Natural killer cell (primary cell): ENCODE data around the gene TMEM171. TPM values are rescaled to one million over a fixed set of nuclear protein-coding genes. Genes with fewer than 3 reads are reported as not detected.

Source experiments
- ATAC-seq, 3 donors: fragments of 150-1000 bp in 2 of 3; fragments of 200-7000 bp in 1 of 3; cut with Tn5 transposase; 1 replicate in 1 of 3; 2 replicates in 2 of 3; pipeline ENCODE4 v1.10.0; 2021; ENCODE audit warnings: mild to moderate bottlenecking in 2 of 3, moderate library complexity in 2 of 3
- DNase-seq, 2 donors: peaks; one replicate each; pipeline versions ENCODE4 v3.0.0 to v3.0.0-alpha.2; 2013 to 2021; ENCODE audit warnings: mixed read lengths in 1 of 2
- H3K27ac ChIP-seq: one replicate; pipeline ENCODE4 v1.5.1; 2013; ENCODE audit warnings: mild to moderate bottlenecking, low read length
- H3K27me3 ChIP-seq: one replicate; pipeline ENCODE4 v1.6.1; 2013; ENCODE audit warnings: low read length; ENCODE audit not compliant: control insufficient read depth, insufficient read depth
- H3K36me3 ChIP-seq: one replicate; pipeline ENCODE4 v1.6.1; 2013; ENCODE audit warnings: low read length; ENCODE audit not compliant: control insufficient read depth, insufficient read depth
- H3K4me1 ChIP-seq: one replicate; pipeline ENCODE4 v1.6.1; 2013; ENCODE audit warnings: low read length; ENCODE audit not compliant: control insufficient read depth, insufficient read depth
- H3K4me3 ChIP-seq: one replicate; pipeline ENCODE4 v1.5.1; 2013; ENCODE audit warnings: low read length
- H3K9me3 ChIP-seq: one replicate; pipeline ENCODE4 v1.6.1; 2013; ENCODE audit warnings: low read length; ENCODE audit not compliant: control insufficient read depth, insufficient read depth
- H3K27ac Mint-ChIP-seq, 2 donors: one replicate each; pipeline ENCODE4 v1.8.0; 2022; ENCODE audit warnings: mild to moderate bottlenecking in 2 of 2, mixed read lengths in 2 of 2, moderate library complexity in 1 of 2
- H3K27me3 Mint-ChIP-seq, 2 donors: one replicate each; pipeline ENCODE4 v1.8.0; 2022; ENCODE audit warnings: low read depth in 2 of 2, mixed read lengths in 2 of 2
- H3K36me3 Mint-ChIP-seq: one replicate; pipeline ENCODE4 v1.8.0; 2022; ENCODE audit warnings: mixed read lengths
- H3K4me1 Mint-ChIP-seq, 2 donors: one replicate each; pipeline ENCODE4 v1.8.0; 2022; ENCODE audit warnings: mixed read lengths in 2 of 2
- H3K4me3 Mint-ChIP-seq: one replicate; pipeline ENCODE4 v1.8.0; 2022; ENCODE audit warnings: mild to moderate bottlenecking, moderate library complexity, mixed read lengths
- H3K9me3 Mint-ChIP-seq, 2 donors: one replicate each; pipeline ENCODE4 v1.8.0; 2022; ENCODE audit warnings: mixed read lengths in 2 of 2
- WGBS: methylation state at CpG from one replicate; pipeline ENCODE4 v1.1.7; 2013; ENCODE audit warnings: missing lambda C conversion rate; ENCODE audit not compliant: insufficient coverage; 5-methylcytosine and 5-hydroxymethylcytosine counted together
- intact Hi-C: fragments of 100-400 bp; cut with micrococcal nuclease; formaldehyde crosslinking; loops from one replicate; pipeline ENCODE4 v1.14.2; 2022
- total RNA-seq, 4 donors: library from RNA; stranded (reverse); fragments of 120-200 nt in 1 of 4; gene quantifications; one replicate each; pipeline versions ENCODE4 v1.2.3 to v1.2.4, GENCODE V29; 2013 to 2022
- TF ChIP-seq, protein P1 (sequence below): fragments of 200-600 bp; IDR thresholded peaks from one replicate; pipeline ENCODE4 v1.8.0; 2022; ENCODE audit warnings: antibody characterized with exemption

The TMEM171 gene
- total RNA-seq, 3 donors from 2014 or later (not counting 1 experiment from before 2014, with no cell fraction given): 0.42 to 2.1 (median 0.88) TPM

GRCh38 chr5:73119451-73120157, 771 bp upstream of the TMEM171 start:
- no peaks in the 10 kb centered on the region for H3K36me3 ChIP-seq
- TF ChIP-seq, protein P1, sequence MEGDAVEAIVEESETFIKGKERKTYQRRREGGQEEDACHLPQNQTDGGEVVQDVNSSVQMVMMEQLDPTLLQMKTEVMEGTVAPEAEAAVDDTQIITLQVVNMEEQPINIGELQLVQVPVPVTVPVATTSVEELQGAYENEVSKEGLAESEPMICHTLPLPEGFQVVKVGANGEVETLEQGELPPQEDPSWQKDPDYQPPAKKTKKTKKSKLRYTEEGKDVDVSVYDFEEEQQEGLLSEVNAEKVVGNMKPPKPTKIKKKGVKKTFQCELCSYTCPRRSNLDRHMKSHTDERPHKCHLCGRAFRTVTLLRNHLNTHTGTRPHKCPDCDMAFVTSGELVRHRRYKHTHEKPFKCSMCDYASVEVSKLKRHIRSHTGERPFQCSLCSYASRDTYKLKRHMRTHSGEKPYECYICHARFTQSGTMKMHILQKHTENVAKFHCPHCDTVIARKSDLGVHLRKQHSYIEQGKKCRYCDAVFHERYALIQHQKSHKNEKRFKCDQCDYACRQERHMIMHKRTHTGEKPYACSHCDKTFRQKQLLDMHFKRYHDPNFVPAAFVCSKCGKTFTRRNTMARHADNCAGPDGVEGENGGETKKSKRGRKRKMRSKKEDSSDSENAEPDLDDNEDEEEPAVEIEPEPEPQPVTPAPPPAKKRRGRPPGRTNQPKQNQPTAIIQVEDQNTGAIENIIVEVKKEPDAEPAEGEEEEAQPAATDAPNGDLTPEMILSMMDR: no peak
- H3K9me3 ChIP-seq: no peaks in the 10 kb centered on the region
- H3K4me3 ChIP-seq: no peak overlapping the region
- peaks cover 16% of the 10 kb centered on the region for H3K27me3 ChIP-seq
- intact Hi-C loops: no loop called here
- peak overlapping the region; percentile 68 for H3K4me3 Mint-ChIP-seq
- ATAC-seq (peak; percentile 34 to 75 (median 34)), DNase-seq (peak in 1 of 2 donors; percentile 18)
- peaks cover 38 to 47% of the 10 kb centered on the region in 2 donors for H3K27me3 Mint-ChIP-seq
- peaks cover 27% of the 10 kb centered on the region for H3K4me1 ChIP-seq
- no peak overlapping the region for H3K27ac ChIP-seq
- H3K27ac Mint-ChIP-seq: peak overlapping the region in 1 of 2 donors; percentile 67
- 18% methylated on average over 40 of the region's 40 CpGs for WGBS
- no peaks in the 10 kb centered on the region for H3K36me3 Mint-ChIP-seq
- peaks cover 20 to 24% of the 10 kb centered on the region in 2 donors for H3K4me1 Mint-ChIP-seq
- no peaks in the 10 kb centered on the region for H3K9me3 Mint-ChIP-seq

DNA sequence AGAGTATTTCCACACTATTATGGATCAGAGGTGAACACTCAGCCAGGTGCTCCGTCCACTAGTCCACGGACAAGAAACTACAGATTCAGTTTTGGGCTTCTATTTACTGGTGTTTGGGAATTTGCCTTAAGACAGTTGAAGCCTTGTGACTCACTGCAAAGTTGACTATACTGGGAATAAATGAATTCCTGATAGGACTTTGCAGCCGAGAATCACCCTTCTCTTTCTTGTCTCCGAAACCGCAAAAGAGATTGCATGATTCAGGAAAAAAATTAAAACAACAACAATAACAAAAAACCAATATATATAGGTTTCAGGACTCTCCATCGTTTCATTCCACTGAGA, 716 bp downstream of the TMEM171 start:
- intact Hi-C loops: no loop called here
- no peaks in the 10 kb centered on the region for H3K36me3 ChIP-seq
- DNase-seq: no peak
- no peak overlapping the region for H3K27ac Mint-ChIP-seq
- peaks cover 27 to 37% of the 10 kb centered on the region in 2 donors for H3K4me1 Mint-ChIP-seq
- H3K4me1 ChIP-seq: peaks cover 36% of the 10 kb centered on the region
- 36% methylated on average over 5 of the region's 6 CpGs for WGBS
- H3K4me3 Mint-ChIP-seq: peak overlapping the region; percentile 62
- H3K9me3 ChIP-seq: no peaks in the 10 kb centered on the region
- H3K4me3 ChIP-seq: peak overlapping the region; percentile 24
- no peaks in the 10 kb centered on the region for H3K9me3 Mint-ChIP-seq
- no peak overlapping the region for H3K27ac ChIP-seq
- H3K27me3 Mint-ChIP-seq: peaks cover 40 to 47% of the 10 kb centered on the region in 2 donors
- TF ChIP-seq, protein P1: no peak
- ATAC-seq: no peak
- H3K27me3 ChIP-seq: peaks cover 18% of the 10 kb centered on the region
- H3K36me3 Mint-ChIP-seq: no peaks in the 10 kb centered on the region

DNA sequence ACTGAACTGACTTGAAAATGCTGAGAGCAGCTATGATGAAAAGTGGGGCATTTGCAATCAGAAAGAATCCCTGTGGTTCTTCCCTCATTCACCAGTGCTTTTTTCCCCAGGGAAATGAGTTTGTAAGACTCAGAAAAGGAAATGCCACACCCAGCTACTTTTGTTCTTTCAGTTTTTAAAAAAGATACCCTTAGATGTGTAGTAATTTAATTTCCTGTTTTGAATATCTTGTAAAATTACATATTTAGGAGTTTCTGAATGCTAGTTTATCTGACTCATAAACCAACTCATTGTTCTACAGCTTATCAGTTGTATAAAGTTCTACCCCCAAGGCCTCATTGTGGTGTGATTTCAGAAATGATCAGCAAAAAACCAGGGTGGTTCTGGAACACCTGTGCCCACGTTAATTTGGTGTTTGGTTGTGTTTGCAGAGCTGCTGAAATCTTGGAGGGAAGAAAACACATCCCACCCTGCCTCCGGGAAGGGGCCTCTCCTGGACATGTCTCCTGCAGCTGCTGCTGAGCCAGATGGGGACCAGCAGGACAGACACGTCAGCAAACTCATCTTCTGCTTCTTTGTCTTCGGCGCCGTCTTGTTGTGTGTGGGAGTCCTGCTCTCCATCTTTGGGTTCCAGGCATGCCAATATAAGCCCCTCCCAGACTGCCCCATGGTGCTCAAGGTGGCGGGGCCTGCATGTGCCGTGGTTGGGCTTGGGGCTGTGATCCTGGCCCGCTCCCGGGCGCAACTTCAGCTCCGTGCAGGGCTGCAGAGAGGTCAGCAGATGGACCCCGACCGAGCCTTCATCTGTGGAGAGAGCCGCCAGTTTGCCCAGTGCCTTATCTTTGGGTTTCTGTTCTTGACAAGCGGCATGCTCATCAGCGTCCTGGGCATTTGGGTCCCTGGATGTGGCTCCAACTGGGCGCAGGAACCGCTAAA, 2.8 kb downstream of the TMEM171 start:
- WGBS: 75% methylated on average over 19 of the region's 19 CpGs
- ATAC-seq (no peak), DNase-seq (no peak)
- Histone ChIP-seq H3K27ac (no peak overlapping the region), H3K27me3 (peaks cover 16% of the 10 kb centered on the region), H3K4me1 (peaks cover 36% of the 10 kb centered on the region), H3K36me3 (no peaks in the 10 kb centered on the region), H3K9me3 (no peaks in the 10 kb centered on the region), H3K4me3 (no peak overlapping the region)
- intact Hi-C loops: no loop called here
- Mint-ChIP-seq H3K9me3 (no peaks in the 10 kb centered on the region), H3K27me3 (peaks cover 34% of the 10 kb centered on the region in 2 donors), H3K4me1 (peaks cover 27 to 37% of the 10 kb centered on the region in 2 donors), H3K36me3 (no peaks in the 10 kb centered on the region), H3K4me3 (peak overlapping the region; percentile 59), H3K27ac (peak overlapping the region; percentile 45 to 56)
- TF ChIP-seq, protein P1: no peak
